ENCODE data around the gene ITGA1. TPM values are rescaled to one million over a fixed set of nuclear protein-coding genes. Genes with fewer than 3 reads are reported as not detected.
A peak's percentile ranks its signal among the peaks of the same experiment; 100 is the strongest.

Gene ITGA1
- total RNA-seq, 1 donor, result 104 TPM

GRCh38 chr5:52886206-52886605 lies 98.5 kb downstream of the ITGA1 start:
- peak; percentile 31 for DNase-seq (ENCODE audit: low read depth)
- no peak for TF ChIP-seq CTCF (IDR thresholded peaks at IDR 0.05; ENCODE audit: insufficient read depth, low read depth, low read length)
- no peak overlapping the region for H3K4me3 ChIP-seq (ENCODE audit: low read depth, low read length)

DNA sequence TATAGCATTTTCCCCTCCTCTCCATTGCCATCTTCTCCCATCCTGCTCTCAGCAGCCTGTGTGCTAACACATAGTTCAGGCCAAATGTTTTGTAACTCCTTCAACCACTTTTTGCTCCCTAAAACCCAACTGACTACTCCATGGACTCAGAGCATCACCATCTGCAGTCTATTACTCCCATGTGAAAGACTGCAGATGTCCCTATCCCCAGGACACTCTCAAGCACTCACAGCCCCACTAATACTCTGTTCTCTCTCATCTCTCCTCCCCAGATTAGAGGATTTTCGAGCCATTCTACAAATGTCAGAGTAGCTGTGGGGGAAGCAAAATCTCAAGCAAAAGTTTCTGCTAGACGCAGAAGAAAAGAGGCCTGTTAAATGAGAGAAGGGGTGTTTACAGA lies 99.3 kb downstream of the ITGA1 start:
- no peak for TF ChIP-seq CTCF (IDR thresholded peaks at IDR 0.05; ENCODE audit: insufficient read depth, low read depth, low read length)
- DNase-seq (ENCODE audit: low read depth), result peak; percentile 52
- no peak overlapping the region for H3K4me3 ChIP-seq (ENCODE audit: low read depth, low read length)

- no peak overlapping the region for H3K4me3 ChIP-seq (ENCODE audit: low read depth, low read length)
- no peak for TF ChIP-seq CTCF (IDR thresholded peaks at IDR 0.05; ENCODE audit: insufficient read depth, low read depth, low read length)
- DNase-seq (ENCODE audit: low read depth), result no peak
Measured at GRCh38 chr5:52888363-52888762, 100.6 kb downstream of the ITGA1 start.

DNA sequence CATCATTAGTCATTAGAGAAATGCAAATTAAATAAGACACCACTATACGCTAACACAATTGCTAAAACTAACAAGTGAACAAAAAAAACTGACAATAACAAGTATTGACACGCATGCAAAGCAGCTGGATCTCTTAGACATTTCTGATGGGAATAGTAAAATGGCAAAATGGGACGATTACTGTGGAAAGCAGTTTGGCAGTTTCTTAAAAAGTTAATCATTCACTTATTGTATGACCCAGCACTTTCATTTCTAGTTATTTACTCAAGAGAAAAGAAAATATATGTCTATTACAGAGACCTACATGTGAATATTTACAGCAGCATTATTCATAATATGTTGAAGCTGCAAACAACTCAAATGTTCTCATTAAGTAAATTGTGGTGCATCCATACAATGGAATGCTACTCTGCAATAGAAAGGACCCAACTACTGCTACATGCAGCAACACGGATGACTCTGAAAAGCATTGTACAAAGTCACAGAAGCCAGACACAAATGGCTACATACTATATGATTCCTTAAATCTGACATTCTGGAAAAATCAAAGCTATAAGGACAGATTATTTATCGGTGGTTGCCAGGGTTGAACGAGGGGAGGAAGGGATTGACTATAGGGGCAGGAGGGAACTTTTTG lies 104.6 kb downstream of the ITGA1 start:
- no peak for TF ChIP-seq CTCF (IDR thresholded peaks at IDR 0.05; ENCODE audit: insufficient read depth, low read depth, low read length)
- no peak overlapping the region for H3K4me3 ChIP-seq (ENCODE audit: low read depth, low read length)
- DNase-seq (ENCODE audit: low read depth), result no peak

GRCh38 chr5:52893105-52893504 lies 105.4 kb downstream of the ITGA1 start:
- no peak overlapping the region for H3K4me3 ChIP-seq (ENCODE audit: low read depth, low read length)
- TF ChIP-seq CTCF (IDR thresholded peaks at IDR 0.05; ENCODE audit: insufficient read depth, low read depth, low read length), result no peak
- peak; percentile 65 for DNase-seq (ENCODE audit: low read depth)

GRCh38 chr5:52893863-52894262 lies 106.1 kb downstream of the ITGA1 start:
- H3K4me3 ChIP-seq (ENCODE audit: low read depth, low read length), result no peak overlapping the region
- DNase-seq (ENCODE audit: low read depth), result no peak
- no peak for TF ChIP-seq CTCF (IDR thresholded peaks at IDR 0.05; ENCODE audit: insufficient read depth, low read depth, low read length)

- TF ChIP-seq CTCF (IDR thresholded peaks at IDR 0.05; ENCODE audit: insufficient read depth, low read depth, low read length), result no peak
- DNase-seq (ENCODE audit: low read depth), result no peak
- no peak overlapping the region for H3K4me3 ChIP-seq (ENCODE audit: low read depth, low read length)
Measured at GRCh38 chr5:52894451-52894850, 106.7 kb downstream of the ITGA1 start.

Data from fibroblast of villous mesenchyme (primary cell).